Measurements from ENCODE around the gene KCNIP1.

Gene KCNIP1

DNA sequence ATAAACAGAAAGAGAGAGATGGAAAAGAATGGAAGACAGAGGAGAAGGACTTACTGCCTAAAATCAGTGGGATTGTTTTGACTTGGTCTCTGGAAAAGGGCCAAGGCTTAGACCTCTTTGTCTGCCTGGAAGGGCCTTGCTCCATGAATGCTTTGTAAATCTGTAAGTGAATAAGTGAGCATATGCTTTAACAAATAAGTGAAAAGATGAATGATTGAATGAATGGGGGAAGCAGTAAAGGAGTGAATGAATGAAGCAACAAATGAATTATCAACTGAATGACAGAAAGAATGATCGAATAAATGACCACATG, 5.5 kb downstream of the KCNIP1 start:
- DNase-seq = no peak

DNA sequence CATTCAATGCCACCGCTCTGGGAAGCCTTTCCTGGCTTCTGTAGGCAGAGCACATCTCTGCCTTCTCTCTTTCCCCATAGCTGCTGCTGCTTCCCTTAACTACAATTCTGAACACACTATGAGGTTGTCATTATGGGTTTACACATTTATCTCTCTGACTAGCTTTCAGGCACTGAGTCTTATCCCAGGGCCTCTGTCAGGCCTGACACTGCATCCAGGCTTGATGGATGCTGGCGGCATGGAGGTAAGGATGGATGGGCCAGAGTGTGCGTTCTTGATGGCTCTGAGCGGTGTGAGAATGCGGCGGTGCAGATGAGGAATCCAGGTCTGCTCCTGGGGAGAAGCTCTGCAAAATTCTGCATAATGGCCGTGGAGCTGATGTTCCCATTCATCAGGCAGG, 6.3 kb downstream of the KCNIP1 start:
- no peak for DNase-seq

DNA sequence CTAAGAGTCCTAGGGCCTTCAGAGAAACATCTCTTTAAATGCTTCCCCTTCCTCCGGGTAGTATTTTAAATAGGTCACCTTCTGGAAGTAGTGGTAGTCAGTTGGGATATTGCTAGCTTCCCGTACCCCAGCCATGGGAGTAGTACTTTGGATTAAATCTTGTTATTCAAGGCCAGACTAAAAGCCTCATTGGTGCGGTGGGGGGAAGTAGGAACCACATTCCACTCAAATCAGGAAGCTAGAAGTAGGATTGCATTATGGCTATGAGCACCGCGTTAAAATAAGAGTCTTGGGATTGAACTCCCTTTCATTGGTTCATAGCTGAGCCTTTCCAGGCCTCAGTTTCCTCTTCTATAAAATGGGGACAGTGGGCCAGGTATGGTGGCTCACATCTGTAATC, 6.7 kb downstream of the KCNIP1 start:
- DNase-seq = no peak

DNA sequence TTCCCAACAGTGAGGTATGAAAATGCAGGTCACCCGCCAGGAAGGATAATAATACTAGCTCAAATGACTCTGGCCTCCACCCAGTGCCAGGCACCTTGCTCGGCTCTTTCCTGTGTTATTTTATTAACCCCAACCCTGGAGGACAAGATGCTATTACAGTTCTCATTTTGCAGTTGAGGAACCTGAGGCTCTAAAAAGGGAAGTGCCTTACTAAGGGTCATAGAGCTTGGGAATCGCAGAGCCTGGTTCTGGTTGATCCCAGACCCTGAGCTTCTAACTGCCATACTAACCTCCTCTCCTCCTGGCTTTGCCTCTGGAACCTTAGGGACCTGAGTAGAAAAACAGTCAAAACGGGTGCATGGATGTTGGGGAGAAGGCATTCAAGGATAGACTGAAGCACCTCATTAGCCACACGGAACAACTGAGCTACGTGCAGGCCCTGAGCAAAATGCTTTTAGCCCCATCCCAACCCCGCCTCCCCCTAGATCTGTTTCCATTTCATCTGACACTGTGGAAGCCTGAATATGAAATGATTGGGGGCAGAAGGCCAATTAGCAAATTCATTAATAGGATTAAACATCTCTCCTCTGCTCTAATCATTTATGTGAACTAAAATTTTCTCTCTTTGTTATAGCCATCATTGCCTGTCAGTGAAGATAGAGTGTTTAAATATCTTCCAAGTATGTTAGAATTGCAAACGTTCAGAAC, 7.9 kb downstream of the KCNIP1 start:
- DNase-seq = no peak

GRCh38 chr5:170513856-170514525, 10.2 kb downstream of the KCNIP1 start:
- no peak for DNase-seq

DNA sequence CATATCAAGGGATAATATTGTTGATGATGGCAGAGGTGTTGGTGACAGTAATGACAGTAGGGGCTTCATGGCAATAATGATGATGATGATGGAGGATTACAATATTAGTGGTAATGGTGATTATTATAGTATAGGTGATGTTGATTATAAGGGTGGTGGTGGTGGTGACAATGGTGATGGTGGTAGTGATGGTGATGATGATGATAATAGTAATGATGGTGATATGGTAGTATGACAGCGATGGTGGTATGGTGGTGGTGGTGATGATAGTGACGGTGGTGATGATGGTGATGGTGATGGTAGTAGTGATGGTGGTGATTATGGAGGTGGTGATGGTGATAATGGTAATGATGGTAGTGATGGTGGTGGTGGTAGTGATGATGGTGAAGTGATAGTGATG, 13.6 kb downstream of the KCNIP1 start:
- no peak for DNase-seq

GRCh38 chr5:170518277-170518676, 14.5 kb downstream of the KCNIP1 start:
- no peak for DNase-seq

DNA sequence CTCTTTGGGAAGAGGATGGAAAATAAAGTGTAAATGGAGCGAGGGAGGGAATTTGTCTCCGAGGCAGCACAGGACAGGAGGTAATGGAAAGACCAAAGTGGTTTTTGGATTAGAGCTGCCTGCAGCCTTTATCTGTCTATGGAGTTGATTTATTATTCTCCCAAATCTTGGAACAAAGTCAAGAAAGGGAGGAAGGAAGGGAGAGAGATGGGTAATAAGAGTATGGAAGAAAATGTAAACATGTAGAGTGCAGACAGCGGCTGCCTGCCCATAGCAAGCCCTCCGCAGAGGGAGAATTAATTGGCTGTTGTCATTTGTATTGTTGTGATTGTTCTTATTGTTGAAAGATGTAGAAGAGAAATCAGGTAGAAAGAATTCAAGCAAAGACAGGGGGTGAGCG, 15.7 kb downstream of the KCNIP1 start:
- no peak for DNase-seq

DNA sequence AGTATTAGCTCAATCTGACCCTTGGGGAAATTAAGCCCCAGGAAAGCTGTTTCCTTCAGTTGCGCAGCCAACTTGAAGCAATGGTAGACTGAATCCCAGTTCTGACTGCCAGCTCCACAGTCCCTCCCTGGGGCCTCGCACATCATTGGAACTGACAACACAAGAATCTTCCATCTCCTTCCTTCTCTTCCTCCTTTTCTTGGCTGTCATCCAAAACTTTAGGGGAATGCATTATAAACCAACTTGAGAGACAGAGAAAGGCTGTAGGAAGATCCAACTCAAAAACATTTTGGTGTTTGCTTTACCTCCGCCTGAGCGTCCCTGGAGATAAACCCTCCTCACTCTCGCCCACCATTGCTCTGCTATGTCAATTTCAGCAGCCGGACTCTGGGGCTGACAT, 16.6 kb downstream of the KCNIP1 start:
- DNase-seq = no peak

GRCh38 chr5:170522211-170523141, 18.7 kb downstream of the KCNIP1 start:
- DNase-seq = peak; percentile 73

DNA sequence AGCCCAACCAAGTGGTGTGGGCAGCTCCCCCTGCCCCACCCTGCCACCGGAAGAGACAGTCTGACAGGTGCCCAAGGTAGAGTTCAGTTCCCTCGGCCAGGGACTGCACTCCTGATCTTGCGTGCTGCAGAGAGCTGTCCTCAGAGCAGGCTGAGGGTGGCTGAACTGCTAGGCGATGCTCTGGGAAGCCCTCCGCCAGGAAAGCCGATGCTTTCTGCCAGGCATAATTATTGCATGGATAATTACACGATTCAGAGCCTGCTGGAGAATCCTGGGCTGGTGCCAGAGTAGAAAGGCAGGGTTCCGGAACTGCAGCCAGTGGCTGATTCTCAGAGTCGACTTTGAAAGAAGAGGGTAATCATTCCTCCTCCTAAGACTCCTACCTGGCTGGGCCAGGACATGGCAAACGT, 19.3 kb downstream of the KCNIP1 start:
- DNase-seq = peak; percentile 84

DNA sequence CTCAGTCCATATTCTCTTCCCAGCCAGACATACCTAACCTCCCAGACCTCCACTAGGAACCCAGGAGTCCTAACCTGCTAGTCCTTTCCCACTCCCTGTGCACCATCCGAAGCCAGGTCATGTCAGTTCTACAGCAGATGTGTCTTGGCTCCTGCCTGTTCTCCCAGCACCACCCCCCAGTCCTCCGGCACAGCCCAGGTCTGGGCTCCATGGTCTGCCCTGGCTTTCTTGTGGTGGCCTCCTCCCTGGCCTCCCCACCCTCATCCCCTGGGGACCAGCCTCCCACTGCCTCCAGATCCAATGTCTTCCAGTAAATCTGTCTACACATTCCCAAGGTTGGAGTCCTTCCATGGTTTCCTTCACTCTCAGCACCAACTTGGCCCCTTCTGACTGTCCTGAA, 20.0 kb downstream of the KCNIP1 start:
- DNase-seq = no peak

DNA sequence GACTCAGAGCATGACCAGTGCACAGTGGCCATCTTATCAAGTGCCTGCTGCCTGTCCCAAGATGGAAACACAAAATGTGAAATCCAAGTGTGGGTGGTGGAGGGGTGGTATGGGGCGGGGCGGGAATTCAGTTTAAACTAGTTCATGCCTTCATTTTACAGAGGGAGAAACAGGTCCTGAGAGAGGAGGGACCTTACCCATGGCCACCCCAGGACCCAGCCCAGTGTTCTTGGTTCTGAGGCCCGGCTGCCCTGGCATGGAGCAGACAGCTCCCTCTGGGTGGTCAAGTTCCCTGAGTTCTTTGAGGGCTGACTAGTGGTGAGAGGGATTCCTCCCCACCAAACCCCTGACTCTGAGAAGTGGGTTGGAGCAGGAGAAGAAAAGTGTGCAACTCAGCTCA, 20.8 kb downstream of the KCNIP1 start:
- no peak for DNase-seq

DNA sequence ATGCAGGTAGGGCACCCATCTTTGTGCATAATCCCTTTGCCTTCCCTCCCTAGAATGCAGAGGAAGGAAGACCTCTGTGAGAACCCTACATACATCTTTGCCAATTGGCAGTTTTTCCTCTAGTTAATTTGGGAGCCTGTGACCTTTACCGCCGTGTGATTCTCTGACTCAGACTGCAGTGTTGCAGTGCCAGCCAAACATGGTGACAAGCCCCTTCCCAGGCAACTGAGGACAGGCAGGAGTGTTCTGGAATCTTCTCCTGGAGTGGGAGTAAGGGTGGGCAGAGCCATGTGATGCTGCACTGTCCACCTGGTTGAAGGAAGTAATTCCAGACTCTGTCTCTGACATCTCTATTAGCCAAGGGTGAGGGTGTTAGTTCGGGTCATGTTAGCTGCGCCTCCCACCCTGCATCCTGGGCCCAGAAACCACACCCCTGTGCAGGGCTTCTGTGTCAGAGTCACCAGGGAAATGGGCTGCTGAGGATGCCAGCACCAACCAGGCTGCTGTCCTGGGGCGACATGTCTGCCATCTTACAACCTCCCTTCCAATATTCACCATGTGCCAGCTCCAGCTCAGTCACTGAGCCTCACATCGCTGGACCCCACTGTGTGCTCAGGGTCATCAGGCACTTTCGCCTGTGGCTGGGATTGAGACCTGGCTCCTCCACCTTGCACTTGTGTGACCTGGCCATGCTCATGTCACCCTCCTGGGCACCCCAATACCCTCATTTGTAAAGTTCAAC, 21.8 kb downstream of the KCNIP1 start:
- DNase-seq = no peak

GRCh38 chr5:170527991-170528390, 24.2 kb downstream of the KCNIP1 start:
- DNase-seq = no peak

DNA sequence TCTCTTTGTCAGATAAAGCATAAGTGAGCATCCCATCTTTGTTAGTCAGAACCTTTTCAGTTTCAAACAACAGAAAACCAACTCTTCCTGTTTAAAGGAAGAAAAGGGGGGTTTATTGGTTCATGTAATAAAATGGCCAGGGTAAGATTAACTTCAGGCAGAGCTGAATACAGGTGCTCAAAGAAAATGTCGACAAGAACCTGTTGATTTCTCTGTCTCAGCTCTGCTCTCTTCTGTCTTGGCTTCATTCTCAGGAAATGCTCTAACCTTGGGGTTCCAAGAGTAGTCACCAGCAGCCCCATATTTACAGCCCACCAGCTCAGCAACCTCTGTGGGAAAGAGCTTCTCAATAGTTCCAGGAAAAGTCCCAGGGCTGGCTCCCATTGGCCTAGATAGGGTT, 25.2 kb downstream of the KCNIP1 start:
- DNase-seq = no peak

DNA sequence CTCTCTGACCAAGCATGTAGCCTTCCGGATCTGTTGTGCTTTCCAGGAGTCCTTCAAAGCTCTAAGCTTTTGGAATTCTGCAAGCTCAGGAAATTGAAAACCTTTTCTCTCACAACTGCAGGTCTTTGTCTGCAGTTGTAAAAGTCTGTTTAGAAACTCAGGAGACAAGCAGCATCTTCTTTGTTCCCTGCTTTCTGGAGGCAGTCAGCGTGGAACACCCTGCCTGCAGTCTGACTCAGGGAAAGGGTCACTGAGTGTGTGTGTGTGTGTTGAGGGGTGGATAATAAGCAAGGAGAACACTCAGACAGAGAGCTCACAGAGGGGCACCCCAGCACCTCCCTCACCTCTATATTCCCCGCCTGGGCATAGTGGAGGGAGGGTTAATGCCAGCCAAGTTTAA, 29.1 kb downstream of the KCNIP1 start:
- DNase-seq = no peak

DNA sequence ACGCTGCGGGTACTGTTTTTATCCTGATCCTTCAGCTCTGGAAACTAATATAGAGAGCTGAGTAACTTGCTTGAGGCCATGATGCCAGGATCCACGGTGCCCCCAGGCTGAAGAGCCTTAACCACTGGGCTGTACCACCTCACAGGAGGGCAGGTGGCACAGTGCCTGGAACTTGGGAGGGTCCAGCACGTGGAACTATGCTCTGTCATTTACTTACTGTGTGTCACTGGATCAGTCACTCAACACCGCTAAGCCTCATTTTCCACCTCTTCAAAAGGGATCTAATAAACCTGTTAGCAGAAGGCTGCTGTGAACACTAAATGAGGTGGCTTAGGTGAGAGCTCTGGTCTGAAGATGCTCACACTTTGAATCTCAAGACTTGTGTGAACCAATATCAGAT, 29.6 kb downstream of the KCNIP1 start:
- DNase-seq = no peak

- no peak for DNase-seq
Measured at GRCh38 chr5:170534177-170534576, 30.4 kb downstream of the KCNIP1 start.

GRCh38 chr5:170534941-170535340, 31.1 kb downstream of the KCNIP1 start:
- no peak for DNase-seq

- DNase-seq = no peak
Measured at GRCh38 chr5:170536525-170536924, 32.7 kb downstream of the KCNIP1 start.

DNA sequence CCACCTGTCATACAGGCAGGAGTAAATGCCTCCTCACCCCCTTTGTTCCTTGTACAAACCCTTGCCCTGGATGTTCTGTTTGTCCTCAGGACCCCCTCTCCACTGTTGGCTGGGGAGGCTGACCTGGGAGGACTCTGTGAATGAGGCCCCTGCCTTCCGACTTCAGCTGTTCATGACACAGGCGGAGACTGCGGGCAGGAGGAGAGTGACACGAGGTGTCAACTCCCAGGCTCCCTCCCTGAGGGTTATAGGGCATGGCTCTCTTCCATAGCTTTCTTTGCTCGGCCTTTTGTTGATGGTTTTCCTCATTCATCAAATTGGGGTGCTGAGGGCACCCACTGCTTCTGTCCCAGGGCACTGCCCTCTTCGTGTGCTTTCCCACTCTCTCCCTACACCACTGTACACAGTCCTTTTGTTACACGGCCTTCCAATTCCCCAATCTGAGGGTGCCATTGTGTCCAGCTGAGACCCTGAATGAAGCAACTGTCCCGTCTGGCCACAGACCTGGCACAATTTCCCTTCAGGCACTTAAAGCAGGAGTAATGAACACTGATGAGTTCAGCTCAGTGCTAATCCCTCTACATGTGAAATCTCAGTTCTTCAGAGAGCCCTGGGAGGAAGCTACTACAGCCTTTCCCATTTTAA, 33.8 kb downstream of the KCNIP1 start:
- no peak for DNase-seq

DNA sequence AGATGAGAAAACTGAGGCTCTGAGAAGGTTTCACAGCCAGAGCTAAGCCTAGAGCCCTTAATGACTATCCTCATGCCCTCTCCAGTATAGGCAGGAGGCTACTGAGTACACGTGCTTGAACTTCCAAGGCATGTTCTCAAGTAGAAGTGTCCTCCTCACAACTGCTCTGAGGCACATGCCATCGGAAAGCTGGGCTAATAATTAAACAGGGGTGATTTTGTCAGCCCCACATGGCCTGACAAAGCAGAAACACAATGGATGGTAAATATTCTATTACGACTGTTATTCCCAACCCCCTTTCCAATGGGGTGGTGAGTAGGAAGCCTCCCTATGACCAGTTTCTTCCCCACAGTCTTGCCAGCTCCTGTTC, 34.3 kb downstream of the KCNIP1 start:
- DNase-seq = no peak
